ENCODE results near the gene VAMP5. TPM values are rescaled to one million over a fixed set of nuclear protein-coding genes. Genes with fewer than 3 reads are reported as not detected.

VAMP5 gene
- total and polyA plus RNA-seq, 8 donors, result 49.6 to 87.7 (median 56.4) TPM

DNA sequence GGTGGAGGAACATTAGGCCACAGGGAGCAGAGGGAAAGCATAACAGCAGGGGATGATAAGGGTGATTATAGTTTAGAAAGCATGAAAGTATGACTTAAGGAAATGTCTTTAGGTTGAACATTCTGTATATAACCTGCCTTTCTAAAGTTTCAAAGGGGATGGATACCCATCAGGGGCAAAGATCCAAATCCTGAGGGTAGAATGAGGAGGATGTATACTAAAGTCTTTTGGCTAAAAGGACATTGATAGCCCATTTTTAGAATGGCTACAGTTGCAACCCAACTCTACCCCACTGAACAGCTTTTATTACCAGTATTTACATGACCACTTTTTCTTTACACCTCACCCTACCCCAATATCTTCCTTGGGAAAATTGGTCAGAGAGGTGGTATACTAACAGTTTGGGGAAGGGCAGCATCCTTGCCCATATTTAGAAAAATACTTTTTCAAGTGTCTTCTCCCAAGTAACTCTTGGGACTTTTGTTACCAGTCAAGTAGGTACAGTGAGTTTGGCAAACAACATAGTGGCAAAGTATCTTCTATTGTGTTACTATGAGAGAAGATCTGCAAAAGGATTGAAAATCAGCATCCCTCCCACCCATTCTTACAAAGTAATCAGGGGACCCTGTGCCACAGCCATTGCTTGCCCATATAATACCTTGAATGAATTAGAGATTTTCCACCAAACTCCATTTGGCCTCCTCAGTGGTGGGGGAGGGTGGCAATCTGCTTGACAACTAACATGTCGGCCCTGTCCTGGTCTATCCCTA is 37.0 kb upstream of the VAMP5 start:
- Histone ChIP-seq H3K27ac (peak overlapping the region in 1 of 2 donors; percentile 15), H3K27me3 (no peaks in the 10 kb centered on the region), H3K9me3 (no peaks in the 10 kb centered on the region), H3K36me3 (peaks cover 5 to 87% of the 10 kb centered on the region in 2 donors), H3K4me3 (no peak overlapping the region), H3K4me1 (peaks cover 3 to 52% of the 10 kb centered on the region in 2 donors)
- ATAC-seq (no peak), DNase-seq (no peak)
- TF ChIP-seq, protein P1, sequence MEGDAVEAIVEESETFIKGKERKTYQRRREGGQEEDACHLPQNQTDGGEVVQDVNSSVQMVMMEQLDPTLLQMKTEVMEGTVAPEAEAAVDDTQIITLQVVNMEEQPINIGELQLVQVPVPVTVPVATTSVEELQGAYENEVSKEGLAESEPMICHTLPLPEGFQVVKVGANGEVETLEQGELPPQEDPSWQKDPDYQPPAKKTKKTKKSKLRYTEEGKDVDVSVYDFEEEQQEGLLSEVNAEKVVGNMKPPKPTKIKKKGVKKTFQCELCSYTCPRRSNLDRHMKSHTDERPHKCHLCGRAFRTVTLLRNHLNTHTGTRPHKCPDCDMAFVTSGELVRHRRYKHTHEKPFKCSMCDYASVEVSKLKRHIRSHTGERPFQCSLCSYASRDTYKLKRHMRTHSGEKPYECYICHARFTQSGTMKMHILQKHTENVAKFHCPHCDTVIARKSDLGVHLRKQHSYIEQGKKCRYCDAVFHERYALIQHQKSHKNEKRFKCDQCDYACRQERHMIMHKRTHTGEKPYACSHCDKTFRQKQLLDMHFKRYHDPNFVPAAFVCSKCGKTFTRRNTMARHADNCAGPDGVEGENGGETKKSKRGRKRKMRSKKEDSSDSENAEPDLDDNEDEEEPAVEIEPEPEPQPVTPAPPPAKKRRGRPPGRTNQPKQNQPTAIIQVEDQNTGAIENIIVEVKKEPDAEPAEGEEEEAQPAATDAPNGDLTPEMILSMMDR (IDR thresholded peaks at IDR 0.05), result no peak
- intact Hi-C loops (cut with DNase I), result no loop called here

DNA sequence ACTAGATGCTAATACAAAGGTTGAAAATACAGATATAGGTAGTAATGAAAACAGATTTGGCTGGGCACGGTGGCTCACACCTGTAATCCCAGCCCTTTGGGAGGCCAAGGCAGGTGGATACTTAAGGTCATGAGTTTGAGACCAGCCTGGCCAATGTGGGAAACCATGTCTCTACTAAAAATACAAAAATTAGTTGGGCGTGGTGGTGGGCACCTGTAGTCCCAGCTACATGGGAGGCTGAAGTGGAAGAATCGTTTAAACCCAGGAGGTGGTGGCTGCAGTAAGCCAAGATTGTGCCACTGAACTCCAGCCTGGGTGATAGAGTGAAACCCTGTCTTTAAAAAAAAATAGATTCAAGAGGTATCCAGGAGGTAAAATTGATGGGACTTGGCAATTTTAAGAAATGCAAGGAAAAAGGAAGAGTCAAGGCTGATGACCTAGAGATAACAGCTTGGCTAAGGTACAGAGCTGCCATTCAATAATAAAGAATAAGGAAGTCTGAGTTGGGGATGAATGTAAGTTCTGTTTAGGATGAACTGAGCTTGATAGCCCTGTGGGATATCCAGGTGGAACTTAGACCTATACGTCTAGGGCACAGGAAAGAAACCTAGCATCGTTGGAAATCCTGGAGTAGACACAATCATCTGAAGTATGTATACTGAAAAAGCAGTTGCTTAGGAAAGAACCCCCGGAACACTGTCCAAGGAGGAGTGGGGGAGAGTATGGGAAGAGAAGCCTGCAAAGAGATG is 36.2 kb upstream of the VAMP5 start:
- H3K4me1 ChIP-seq, result peaks cover 2 to 45% of the 10 kb centered on the region in 2 donors
- TF ChIP-seq, protein P1 (IDR thresholded peaks at IDR 0.05), result no peak
- H3K4me3 ChIP-seq, result no peak overlapping the region
- peaks cover 3 to 87% of the 10 kb centered on the region in 2 donors for H3K36me3 ChIP-seq
- intact Hi-C loops (cut with DNase I), result no loop called here
- no peak for ATAC-seq
- H3K27me3 ChIP-seq, result no peaks in the 10 kb centered on the region
- H3K27ac ChIP-seq, result peak overlapping the region in 1 of 2 donors; percentile 15
- DNase-seq, result no peak
- no peaks in the 10 kb centered on the region for H3K9me3 ChIP-seq

DNA sequence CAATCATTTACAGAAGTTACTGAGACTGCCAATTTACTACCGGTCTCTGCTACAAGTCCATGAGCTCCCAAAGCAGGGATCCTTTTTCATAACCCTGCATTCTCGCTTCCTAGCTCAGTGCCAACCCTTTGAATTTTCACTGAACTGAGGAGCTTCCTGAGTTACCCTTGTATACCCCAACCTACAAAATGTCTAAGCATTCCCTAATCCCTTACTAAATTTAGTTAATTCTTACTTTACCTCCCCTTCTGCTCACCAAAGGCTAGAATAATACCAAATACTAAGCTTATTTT is 35.7 kb upstream of the VAMP5 start:
- Histone ChIP-seq H3K9me3 (no peaks in the 10 kb centered on the region), H3K4me1 (peaks cover 2 to 40% of the 10 kb centered on the region in 2 donors), H3K4me3 (no peak overlapping the region), H3K27me3 (no peaks in the 10 kb centered on the region), H3K27ac (peak overlapping the region in 1 of 2 donors; percentile 5), H3K36me3 (peaks cover 0 to 87% of the 10 kb centered on the region in 2 donors)
- no peak for DNase-seq
- intact Hi-C loops (cut with DNase I), result no loop called here
- TF ChIP-seq, protein P1 (IDR thresholded peaks at IDR 0.05), result no peak
- no peak for ATAC-seq

DNA sequence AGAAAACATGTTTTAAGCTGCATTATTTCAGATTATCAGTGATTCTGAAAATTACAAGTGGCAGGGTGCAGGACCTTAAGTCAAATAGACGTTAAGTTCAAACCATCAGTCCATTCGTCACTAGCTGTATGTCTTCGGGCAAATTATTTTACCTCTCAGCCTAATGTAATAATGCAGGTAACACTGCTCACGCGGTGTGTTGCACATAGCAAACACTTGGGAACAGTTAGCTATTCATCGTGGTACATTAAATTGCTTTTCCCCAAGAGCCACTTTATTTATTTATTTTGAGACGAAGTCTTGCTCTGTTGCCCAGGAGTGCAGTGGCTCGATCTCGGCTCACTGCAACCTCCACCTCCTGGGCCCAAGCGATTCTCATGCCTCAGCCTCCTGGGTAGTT is 35.1 kb upstream of the VAMP5 start:
- H3K9me3 ChIP-seq, result no peaks in the 10 kb centered on the region
- ATAC-seq, result no peak
- H3K27ac ChIP-seq, result no peak overlapping the region
- peaks cover 2 to 35% of the 10 kb centered on the region in 2 donors for H3K4me1 ChIP-seq
- no peak for DNase-seq
- no peak overlapping the region for H3K4me3 ChIP-seq
- intact Hi-C loops (cut with DNase I), result no loop called here
- peaks cover 0 to 87% of the 10 kb centered on the region in 2 donors for H3K36me3 ChIP-seq
- H3K27me3 ChIP-seq, result no peaks in the 10 kb centered on the region
- TF ChIP-seq, protein P1 (IDR thresholded peaks at IDR 0.05), result no peak

DNA sequence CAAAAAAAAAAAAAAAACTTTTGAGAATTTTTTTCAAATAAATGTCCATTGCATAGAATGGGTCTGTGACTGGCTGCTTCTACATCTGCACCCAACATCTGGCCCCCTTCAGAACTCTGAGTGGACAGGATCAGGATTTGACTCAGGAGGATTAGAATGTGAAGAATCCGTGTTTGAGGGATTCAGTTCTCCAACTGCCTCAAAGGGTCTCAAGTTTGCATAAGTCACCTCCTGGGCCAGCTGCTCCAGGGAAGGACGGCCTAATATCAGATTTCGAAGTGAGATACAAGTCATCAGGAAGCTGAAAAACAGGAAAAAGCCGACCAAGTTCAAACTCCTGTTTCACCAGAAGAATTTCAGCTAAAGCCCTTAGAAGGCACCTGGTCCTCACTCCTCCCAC is 34.4 kb upstream of the VAMP5 start:
- ATAC-seq, result no peak
- Histone ChIP-seq H3K27me3 (no peaks in the 10 kb centered on the region), H3K36me3 (peaks cover 0 to 87% of the 10 kb centered on the region in 2 donors), H3K9me3 (no peaks in the 10 kb centered on the region), H3K27ac (peak overlapping the region in 1 of 2 donors; percentile 76), H3K4me3 (no peak overlapping the region), H3K4me1 (peaks cover 2 to 35% of the 10 kb centered on the region in 2 donors)
- no peak for DNase-seq
- intact Hi-C loops (cut with DNase I), result loop anchor here in 1 of 2 donors (10.0 kb wide), 1 partner anchor 135 kb away; the partner anchor contains the start of genes CAPG and SH2D6
- TF ChIP-seq, protein P1 (IDR thresholded peaks at IDR 0.05), result no peak
